Measurements from ENCODE around the gene CDK13.

DNA sequence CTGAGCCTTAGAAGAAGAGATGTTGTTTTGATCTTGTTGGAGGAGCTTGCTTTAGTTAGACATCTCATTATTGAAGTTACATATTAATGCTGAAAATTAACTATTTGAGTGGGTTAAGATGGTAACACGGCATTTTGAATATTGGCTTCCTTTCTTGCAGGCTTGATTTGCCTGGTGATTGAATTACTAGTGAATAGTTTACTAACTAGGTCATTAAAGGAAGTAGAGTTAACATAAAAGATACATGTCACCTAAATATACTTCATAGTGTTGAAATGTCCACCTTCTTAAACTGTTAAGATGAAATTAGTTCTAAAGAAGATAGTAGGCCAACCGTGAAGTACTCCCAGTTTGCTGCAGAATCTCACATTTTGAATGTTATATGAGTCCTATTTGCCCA is 165.9 kb downstream of the CDK13 start:
- TF ChIP-seq, protein P1, sequence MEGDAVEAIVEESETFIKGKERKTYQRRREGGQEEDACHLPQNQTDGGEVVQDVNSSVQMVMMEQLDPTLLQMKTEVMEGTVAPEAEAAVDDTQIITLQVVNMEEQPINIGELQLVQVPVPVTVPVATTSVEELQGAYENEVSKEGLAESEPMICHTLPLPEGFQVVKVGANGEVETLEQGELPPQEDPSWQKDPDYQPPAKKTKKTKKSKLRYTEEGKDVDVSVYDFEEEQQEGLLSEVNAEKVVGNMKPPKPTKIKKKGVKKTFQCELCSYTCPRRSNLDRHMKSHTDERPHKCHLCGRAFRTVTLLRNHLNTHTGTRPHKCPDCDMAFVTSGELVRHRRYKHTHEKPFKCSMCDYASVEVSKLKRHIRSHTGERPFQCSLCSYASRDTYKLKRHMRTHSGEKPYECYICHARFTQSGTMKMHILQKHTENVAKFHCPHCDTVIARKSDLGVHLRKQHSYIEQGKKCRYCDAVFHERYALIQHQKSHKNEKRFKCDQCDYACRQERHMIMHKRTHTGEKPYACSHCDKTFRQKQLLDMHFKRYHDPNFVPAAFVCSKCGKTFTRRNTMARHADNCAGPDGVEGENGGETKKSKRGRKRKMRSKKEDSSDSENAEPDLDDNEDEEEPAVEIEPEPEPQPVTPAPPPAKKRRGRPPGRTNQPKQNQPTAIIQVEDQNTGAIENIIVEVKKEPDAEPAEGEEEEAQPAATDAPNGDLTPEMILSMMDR (IDR thresholded peaks at IDR 0.05; ENCODE audit: insufficient read depth, low read length) = no peak
- TF ChIP-seq, protein P2, sequence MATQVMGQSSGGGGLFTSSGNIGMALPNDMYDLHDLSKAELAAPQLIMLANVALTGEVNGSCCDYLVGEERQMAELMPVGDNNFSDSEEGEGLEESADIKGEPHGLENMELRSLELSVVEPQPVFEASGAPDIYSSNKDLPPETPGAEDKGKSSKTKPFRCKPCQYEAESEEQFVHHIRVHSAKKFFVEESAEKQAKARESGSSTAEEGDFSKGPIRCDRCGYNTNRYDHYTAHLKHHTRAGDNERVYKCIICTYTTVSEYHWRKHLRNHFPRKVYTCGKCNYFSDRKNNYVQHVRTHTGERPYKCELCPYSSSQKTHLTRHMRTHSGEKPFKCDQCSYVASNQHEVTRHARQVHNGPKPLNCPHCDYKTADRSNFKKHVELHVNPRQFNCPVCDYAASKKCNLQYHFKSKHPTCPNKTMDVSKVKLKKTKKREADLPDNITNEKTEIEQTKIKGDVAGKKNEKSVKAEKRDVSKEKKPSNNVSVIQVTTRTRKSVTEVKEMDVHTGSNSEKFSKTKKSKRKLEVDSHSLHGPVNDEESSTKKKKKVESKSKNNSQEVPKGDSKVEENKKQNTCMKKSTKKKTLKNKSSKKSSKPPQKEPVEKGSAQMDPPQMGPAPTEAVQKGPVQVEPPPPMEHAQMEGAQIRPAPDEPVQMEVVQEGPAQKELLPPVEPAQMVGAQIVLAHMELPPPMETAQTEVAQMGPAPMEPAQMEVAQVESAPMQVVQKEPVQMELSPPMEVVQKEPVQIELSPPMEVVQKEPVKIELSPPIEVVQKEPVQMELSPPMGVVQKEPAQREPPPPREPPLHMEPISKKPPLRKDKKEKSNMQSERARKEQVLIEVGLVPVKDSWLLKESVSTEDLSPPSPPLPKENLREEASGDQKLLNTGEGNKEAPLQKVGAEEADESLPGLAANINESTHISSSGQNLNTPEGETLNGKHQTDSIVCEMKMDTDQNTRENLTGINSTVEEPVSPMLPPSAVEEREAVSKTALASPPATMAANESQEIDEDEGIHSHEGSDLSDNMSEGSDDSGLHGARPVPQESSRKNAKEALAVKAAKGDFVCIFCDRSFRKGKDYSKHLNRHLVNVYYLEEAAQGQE (IDR thresholded peaks at IDR 0.05; ENCODE audit: insufficient replicate concordance, low read depth) = no peak
- no peak for TF ChIP-seq POLR2AphosphoS5 (IDR thresholded peaks at IDR 0.05; ENCODE audit: low read depth)
- no peak for TF ChIP-seq GABPA (IDR thresholded peaks at IDR 0.05; ENCODE audit: low read depth)

Measured in HL-60 (cell line).